Common myeloid progenitor, CD34-positive (primary cell): ENCODE results near the gene KLHDC4.

ENCODE experiments used
- CTCF ChIA-PET: fragments of 350-600 bp; sonication (Branson Sonifier 250); formaldehyde crosslinking; loops from one replicate; lab custom pipeline; 2021; ENCODE audit warnings: antibody characterized with exemption; lab: Charles Lee
- POLR2A ChIA-PET: fragments of 350-600 bp; sonication (Branson Sonifier 250); formaldehyde crosslinking; loops from one replicate; lab custom pipeline; 2021; ENCODE audit warnings: antibody characterized with exemption; lab: Charles Lee
- DNase-seq, 3 donors: peaks; one replicate each; pipeline versions ENCODE4 v3.0.0 to v3.0.0-alpha.2; 2013
- H3K27ac ChIP-seq, 2 experiments: 1 replicate in 1 of 2; 2 replicates in 1 of 2; pipeline ENCODE4 v1.7.0; 2013; ENCODE audit warnings: inconsistent platforms in 2 of 2, low read length in 2 of 2, mild to moderate bottlenecking in 2 of 2, low read depth in 1 of 2, moderate library complexity in 1 of 2; ENCODE audit not compliant: severe bottlenecking in 2 of 2, insufficient read depth in 1 of 2, poor library complexity in 1 of 2
- H3K27me3 ChIP-seq, 5 experiments: replicated peaks in 2 of 5; 1 replicate in 3 of 5; 2 replicates in 2 of 5; pipeline versions ENCODE4 v1.6.1 to v1.7.0; 2013; ENCODE audit warnings: low read length in 4 of 5, mild to moderate bottlenecking in 2 of 5, moderate library complexity in 2 of 5, inconsistent platforms in 1 of 5; ENCODE audit not compliant: insufficient read depth in 5 of 5, control insufficient read depth in 4 of 5
- H3K36me3 ChIP-seq, 4 experiments: 1 replicate in 2 of 4; 2 replicates in 2 of 4; pipeline versions ENCODE4 v1.6.1 to v1.7.0; 2013; ENCODE audit warnings: low read length in 3 of 4, control low read depth in 1 of 4, mild to moderate bottlenecking in 1 of 4; ENCODE audit not compliant: control insufficient read depth in 4 of 4, insufficient read depth in 4 of 4
- H3K4me1 ChIP-seq, 4 experiments: 1 replicate in 3 of 4; 2 replicates in 1 of 4; pipeline versions ENCODE4 v1.6.1 to v1.7.1; 2013; ENCODE audit warnings: low read length in 3 of 4, mild to moderate bottlenecking in 3 of 4, control low read depth in 1 of 4, inconsistent platforms in 1 of 4, moderate library complexity in 1 of 4; ENCODE audit not compliant: control insufficient read depth in 4 of 4, insufficient read depth in 4 of 4; ENCODE audit errors: control extremely low read depth in 1 of 4
- H3K4me3 ChIP-seq, 7 experiments: 1 replicate in 4 of 7; 2 replicates in 3 of 7; pipeline versions ENCODE4 v1.5.1 to v1.7.0; 2013; ENCODE audit warnings: mild to moderate bottlenecking in 7 of 7, low read length in 6 of 7, moderate library complexity in 6 of 7, inconsistent platforms in 2 of 7, low read depth in 2 of 7, control low read depth in 1 of 7; ENCODE audit not compliant: insufficient read depth in 4 of 7, control insufficient read depth in 1 of 7; ENCODE audit errors: extremely low read depth in 1 of 7
- H3K9me3 ChIP-seq, 5 experiments: 1 replicate in 4 of 5; 2 replicates in 1 of 5; pipeline versions ENCODE4 v1.6.1 to v1.7.1; 2013; ENCODE audit warnings: low read length in 4 of 5, mild to moderate bottlenecking in 2 of 5, inconsistent platforms in 1 of 5, low read depth in 1 of 5, moderate library complexity in 1 of 5; ENCODE audit not compliant: control insufficient read depth in 4 of 5, insufficient read depth in 2 of 5; ENCODE audit errors: control extremely low read depth in 1 of 5
- WGBS: methylation state at CpG from one replicate; pipeline ENCODE4 v1.1.5; 2013; ENCODE audit not compliant: insufficient coverage; 5-methylcytosine and 5-hydroxymethylcytosine counted together

The KLHDC4 gene

GRCh38 chr16:87712184-87712762 lies 53.5 kb downstream of the KLHDC4 start:
- POLR2A ChIA-PET = no interaction called here
- WGBS = 100% methylated on average over 13 of the region's 14 CpGs
- Histone ChIP-seq H3K9me3 (no peaks in the 10 kb centered on the region), H3K36me3 (peaks cover 7 to 86% (median 57%) of the 10 kb centered on the region in 4 experiments), H3K27ac (no peak overlapping the region), H3K4me1 (peaks cover under 1 to 13% (median 5%) of the 10 kb centered on the region in 4 experiments), H3K27me3 (no peaks in the 10 kb centered on the region), H3K4me3 (no peak overlapping the region)
- CTCF ChIA-PET = no interaction called here
- no peak for DNase-seq

- ChIA-PET CTCF (interaction anchor here (1.3 to 1.6 kb wide), 2 partner anchors 9 to 16 kb away, joined by 3 to 5 read pairs; no protein-coding TSS in a partner anchor), POLR2A (no interaction called here)
These were observed 54.9 kb downstream of the KLHDC4 start for GRCh38 chr16:87710887-87711286.

GRCh38 chr16:87709677-87710076 lies 56.1 kb downstream of the KLHDC4 start:
- WGBS = 96% methylated on average over 12 of the region's 12 CpGs
- Histone ChIP-seq H3K27ac (no peak overlapping the region), H3K4me1 (peaks cover 0 to 13% (median 5%) of the 10 kb centered on the region in 4 experiments), H3K27me3 (no peaks in the 10 kb centered on the region), H3K36me3 (peaks cover 11 to 89% (median 51%) of the 10 kb centered on the region in 4 experiments), H3K4me3 (no peak overlapping the region), H3K9me3 (no peaks in the 10 kb centered on the region)
- DNase-seq = no peak
- ChIA-PET CTCF (interaction anchor here (1.3 to 1.6 kb wide), 2 partner anchors 8 to 15 kb away, joined by 3 to 5 read pairs; no protein-coding TSS in a partner anchor), POLR2A (no interaction called here)

More at GRCh38 chr16:87710887-87711286, 54.9 kb downstream of the KLHDC4 start:
- H3K27me3 ChIP-seq = no peaks in the 10 kb centered on the region
- no peak overlapping the region for H3K27ac ChIP-seq
- no peaks in the 10 kb centered on the region for H3K9me3 ChIP-seq
- peaks cover 11 to 90% (median 60%) of the 10 kb centered on the region in 4 experiments for H3K36me3 ChIP-seq
- H3K4me3 ChIP-seq = no peak overlapping the region
- no peak for DNase-seq
- peaks cover 0 to 13% (median 5%) of the 10 kb centered on the region in 4 experiments for H3K4me1 ChIP-seq
- 94% methylated on average over 12 of the region's 12 CpGs for WGBS

GRCh38 chr16:87708881-87709638 lies 56.7 kb downstream of the KLHDC4 start:
- ChIA-PET POLR2A (no interaction called here), CTCF (interaction anchor here (1.6 kb wide), 1 partner anchor 15 kb away, joined by 3 read pairs; no protein-coding TSS in a partner anchor)
- no peaks in the 10 kb centered on the region for H3K27me3 ChIP-seq
- no peak overlapping the region for H3K4me3 ChIP-seq
- peaks cover 11 to 84% (median 49%) of the 10 kb centered on the region in 4 experiments for H3K36me3 ChIP-seq
- no peaks in the 10 kb centered on the region for H3K9me3 ChIP-seq
- no peak overlapping the region for H3K27ac ChIP-seq
- 94% methylated on average over 42 of the region's 49 CpGs for WGBS
- DNase-seq = no peak
- peaks cover 0 to 13% (median 6%) of the 10 kb centered on the region in 4 experiments for H3K4me1 ChIP-seq

- CTCF ChIA-PET = no interaction called here
- POLR2A ChIA-PET = no interaction called here
- H3K4me3 ChIP-seq = no peak overlapping the region
- peaks cover 11 to 83% (median 47%) of the 10 kb centered on the region in 4 experiments for H3K36me3 ChIP-seq
- no peaks in the 10 kb centered on the region for H3K27me3 ChIP-seq
- no peak for DNase-seq
- no peaks in the 10 kb centered on the region for H3K9me3 ChIP-seq
- no peak overlapping the region for H3K27ac ChIP-seq
- H3K4me1 ChIP-seq = peaks cover under 1 to 15% (median 13%) of the 10 kb centered on the region in 4 experiments
- 97% methylated on average over 31 of the region's 45 CpGs for WGBS
These were observed 57.8 kb downstream of the KLHDC4 start for GRCh38 chr16:87707714-87708580.

- H3K4me3 ChIP-seq = no peak overlapping the region
- no peaks in the 10 kb centered on the region for H3K9me3 ChIP-seq
- WGBS = 94% methylated on average over 16 of the region's 17 CpGs
- peaks cover 11 to 76% (median 42%) of the 10 kb centered on the region in 4 experiments for H3K36me3 ChIP-seq
- no peak for DNase-seq
- ChIA-PET POLR2A (no interaction called here), CTCF (no interaction called here)
- H3K27ac ChIP-seq = no peak overlapping the region
- H3K27me3 ChIP-seq = no peaks in the 10 kb centered on the region
- H3K4me1 ChIP-seq = peaks cover 4 to 23% (median 19%) of the 10 kb centered on the region in 4 experiments
These were observed 58.7 kb downstream of the KLHDC4 start for GRCh38 chr16:87707097-87707496.
